Measurements from ENCODE around the gene ZNF778.

The ZNF778 gene

DNA sequence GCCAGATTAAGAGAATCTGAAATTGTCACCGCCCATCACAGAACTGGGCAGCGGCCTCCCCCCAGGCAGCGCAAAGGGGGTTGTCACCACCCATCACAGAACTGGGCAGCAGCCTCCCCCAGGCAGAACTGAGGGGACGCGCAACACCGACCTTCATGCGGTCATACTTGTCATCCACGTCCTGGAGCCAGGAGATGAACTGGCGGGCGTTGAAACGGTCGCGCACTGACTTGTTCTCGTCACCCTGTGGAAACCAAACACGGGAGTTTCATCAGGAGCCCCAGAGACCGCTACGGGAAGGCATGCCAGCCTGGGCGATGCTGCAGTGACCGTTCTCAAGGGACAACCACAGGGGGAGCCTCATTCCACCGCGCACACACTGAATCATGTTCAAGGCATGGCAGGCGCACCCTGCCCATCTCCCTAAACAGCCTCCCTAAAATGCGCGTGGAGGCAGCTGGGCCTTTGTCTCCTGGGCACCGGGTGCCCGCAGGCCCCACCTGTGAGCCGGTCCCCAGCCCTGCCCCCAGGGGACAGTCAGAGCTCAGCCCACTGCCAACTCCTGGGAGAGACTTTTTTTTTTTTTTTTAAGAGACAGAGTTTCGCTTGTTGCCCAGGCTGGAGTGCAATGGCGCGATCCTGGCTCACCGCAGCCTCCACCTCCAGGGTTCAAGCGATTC lies 53.3 kb downstream of the ZNF778 start:
- TF ChIP-seq CTCF (conservative IDR thresholded peaks at IDR 0.05; ENCODE audit: low read length) (no peak), EZH2phosphoT487 (IDR thresholded peaks at IDR 0.05; ENCODE audit: borderline replicate concordance) (no peak)
- Histone ChIP-seq H3K79me2 (ENCODE audit: insufficient read depth, low read length) (no peaks in the 10 kb centered on the region), H3K4me2 (ENCODE audit: low read depth, low read length, poor library complexity, severe bottlenecking) (no peak overlapping the region), H3K9ac (ENCODE audit: low read depth, low read length, poor library complexity, severe bottlenecking) (no peak overlapping the region), H2AFZ (ENCODE audit: low read length) (no peak overlapping the region), H3K27me3 (ENCODE audit: insufficient read depth, low read length, poor library complexity, severe bottlenecking) (no peaks in the 10 kb centered on the region), H4K20me1 (ENCODE audit: insufficient read depth, low read length, poor library complexity, severe bottlenecking) (no peaks in the 10 kb centered on the region), H3K36me3 (ENCODE audit: insufficient read depth, low read length) (peaks cover 19% of the 10 kb centered on the region; the same call in 1 of the 2 replicates), H3K4me1 (ENCODE audit: insufficient read depth, low read length, poor library complexity, severe bottlenecking) (no peaks in the 10 kb centered on the region), H3K9me2 (replicated peaks; ENCODE audit: low read depth, low read length) (no peaks in the 10 kb centered on the region), H3K9me3 (ENCODE audit: insufficient read depth, low read depth, low read length) (no peaks in the 10 kb centered on the region), H3K4me3 (ENCODE audit: low read length, poor library complexity, severe bottlenecking) (no peak overlapping the region), H3F3A (ENCODE audit: low read depth) (no peaks in the 10 kb centered on the region)

GRCh38 chr16:89272631-89273030 lies 55.1 kb downstream of the ZNF778 start:
- Histone ChIP-seq H3K9me3 (ENCODE audit: insufficient read depth, low read depth, low read length) (no peaks in the 10 kb centered on the region), H3F3A (ENCODE audit: low read depth) (no peaks in the 10 kb centered on the region), H3K4me3 (ENCODE audit: low read length, poor library complexity, severe bottlenecking) (no peak overlapping the region), H3K4me1 (ENCODE audit: insufficient read depth, low read length, poor library complexity, severe bottlenecking) (no peaks in the 10 kb centered on the region), H3K36me3 (ENCODE audit: insufficient read depth, low read length) (peaks cover 25% of the 10 kb centered on the region; the same call in 1 of the 2 replicates), H2AFZ (ENCODE audit: low read length) (no peak overlapping the region), H3K4me2 (ENCODE audit: low read depth, low read length, poor library complexity, severe bottlenecking) (no peak overlapping the region), H4K20me1 (ENCODE audit: insufficient read depth, low read length, poor library complexity, severe bottlenecking) (no peaks in the 10 kb centered on the region), H3K9me2 (replicated peaks; ENCODE audit: low read depth, low read length) (no peaks in the 10 kb centered on the region), H3K27me3 (ENCODE audit: insufficient read depth, low read length, poor library complexity, severe bottlenecking) (no peaks in the 10 kb centered on the region), H3K9ac (ENCODE audit: low read depth, low read length, poor library complexity, severe bottlenecking) (no peak overlapping the region), H3K79me2 (ENCODE audit: insufficient read depth, low read length) (no peaks in the 10 kb centered on the region)
- no peak for TF ChIP-seq EZH2phosphoT487 (IDR thresholded peaks at IDR 0.05; ENCODE audit: borderline replicate concordance)
- TF ChIP-seq CTCF (conservative IDR thresholded peaks at IDR 0.05; ENCODE audit: low read length): no peak

GRCh38 chr16:89273741-89274472 lies 56.4 kb downstream of the ZNF778 start:
- Histone ChIP-seq H3K4me1 (ENCODE audit: insufficient read depth, low read length, poor library complexity, severe bottlenecking) (no peaks in the 10 kb centered on the region), H3K79me2 (ENCODE audit: insufficient read depth, low read length) (no peaks in the 10 kb centered on the region), H3K9ac (ENCODE audit: low read depth, low read length, poor library complexity, severe bottlenecking) (no peak overlapping the region), H3K27me3 (ENCODE audit: insufficient read depth, low read length, poor library complexity, severe bottlenecking) (no peaks in the 10 kb centered on the region), H3K9me2 (replicated peaks; ENCODE audit: low read depth, low read length) (no peaks in the 10 kb centered on the region), H4K20me1 (ENCODE audit: insufficient read depth, low read length, poor library complexity, severe bottlenecking) (no peaks in the 10 kb centered on the region), H2AFZ (ENCODE audit: low read length) (no peak overlapping the region), H3F3A (ENCODE audit: low read depth) (no peaks in the 10 kb centered on the region), H3K4me3 (ENCODE audit: low read length, poor library complexity, severe bottlenecking) (no peak overlapping the region), H3K36me3 (ENCODE audit: insufficient read depth, low read length) (peaks cover 25% of the 10 kb centered on the region; the same call in 1 of the 2 replicates), H3K4me2 (ENCODE audit: low read depth, low read length, poor library complexity, severe bottlenecking) (no peak overlapping the region), H3K9me3 (ENCODE audit: insufficient read depth, low read depth, low read length) (no peaks in the 10 kb centered on the region)
- no peak for TF ChIP-seq EZH2phosphoT487 (IDR thresholded peaks at IDR 0.05; ENCODE audit: borderline replicate concordance)
- no peak for TF ChIP-seq CTCF (conservative IDR thresholded peaks at IDR 0.05; ENCODE audit: low read length)
